H1 (cell line): ENCODE measurements around the gene IL31RA. TPM values are rescaled to one million over a fixed set of nuclear protein-coding genes. Genes with fewer than 3 reads are reported as not detected.

ENCODE experiments used
- CTCF ChIA-PET: fragments of 300-600 bp; sonication (Branson Sonifier 250); formaldehyde crosslinking; loops from one replicate; lab custom pipeline; 2021; ENCODE audit not compliant: partially characterized antibody; lab: Charles Lee
- POLR2A ChIA-PET: fragments of 300-600 bp; sonication (Branson Sonifier 250); formaldehyde crosslinking; loops from one replicate; lab custom pipeline; 2021; ENCODE audit warnings: inconsistent platforms; ENCODE audit not compliant: partially characterized antibody; lab: Charles Lee
- DNase-seq, 2 experiments: peaks; one replicate each; pipeline versions ENCODE4 v3.0.0 to v3.0.0-alpha.2; 2010 to 2022; ENCODE audit warnings: low spot score in 2 of 2, low read depth in 1 of 2, mixed read lengths in 1 of 2
- FAIRE-seq: peaks from 2 replicates; lab custom pipeline; 2011; peaks lifted over from hg19 to GRCh38; lab: Jason Lieb, UNC
- H2AFZ ChIP-seq: 2 replicates; pipeline ENCODE4 v1.8.1; 2012; ENCODE audit warnings: low read length, inconsistent platforms
- H2AK5ac ChIP-seq: 2 replicates; pipeline ENCODE4 v1.6.1; 2013; ENCODE audit warnings: low read depth, low read length
- H2BK120ac ChIP-seq: replicated peaks from 2 replicates; pipeline ENCODE3; 2013; ENCODE audit warnings: low read depth, low read length, inconsistent platforms
- H2BK12ac ChIP-seq: 2 replicates; pipeline ENCODE4 v1.6.1; 2013; ENCODE audit warnings: low read depth, low read length
- H2BK15ac ChIP-seq: 2 replicates; pipeline ENCODE4 v1.6.1; 2013; ENCODE audit warnings: low read length
- H2BK20ac ChIP-seq: 2 replicates; pipeline ENCODE4 v1.6.1; 2013; ENCODE audit warnings: low read length
- H2BK5ac ChIP-seq: 2 replicates; pipeline ENCODE4 v1.6.1; 2013; ENCODE audit warnings: low read depth, low read length
- H3K14ac ChIP-seq: 2 replicates; pipeline ENCODE4 v1.6.1; 2013; ENCODE audit warnings: inconsistent platforms; ENCODE audit not compliant: insufficient read length
- H3K18ac ChIP-seq: 2 replicates; pipeline ENCODE4 v1.6.1; 2013; ENCODE audit warnings: low read length; ENCODE audit errors: extremely low read depth
- H3K23ac ChIP-seq: 2 replicates; pipeline ENCODE4 v1.6.1; 2013; ENCODE audit warnings: inconsistent platforms; ENCODE audit not compliant: insufficient read length
- H3K23me2 ChIP-seq: 2 replicates; pipeline ENCODE4 v1.6.1; 2013; ENCODE audit warnings: low read depth, low read length
- H3K27ac ChIP-seq: 2 replicates; pipeline ENCODE4 v1.6.1; 2011; ENCODE audit warnings: low read depth, low read length, inconsistent platforms
- H3K27me3 ChIP-seq, 4 experiments: replicated peaks in 1 of 4; 1 replicate in 1 of 4; 2 replicates in 3 of 4; pipeline versions ENCODE4 v1.6.1 to v1.8.1; 2011 to 2013; ENCODE audit warnings: low read length in 3 of 4, mild to moderate bottlenecking in 3 of 4, inconsistent platforms in 2 of 4, mixed read lengths in 2 of 4, moderate library complexity in 1 of 4; ENCODE audit not compliant: control insufficient read depth in 3 of 4, insufficient read depth in 3 of 4; ENCODE audit errors: extremely low read depth in 1 of 4
- H3K36me3 ChIP-seq, 4 experiments: 2 replicates each; pipeline versions ENCODE4 v1.6.1 to v1.8.1; 2011 to 2013; ENCODE audit warnings: mild to moderate bottlenecking in 4 of 4, low read length in 3 of 4, moderate library complexity in 2 of 4, control low read depth in 1 of 4, inconsistent platforms in 1 of 4; ENCODE audit not compliant: insufficient read depth in 4 of 4, control insufficient read depth in 2 of 4
- H3K4ac ChIP-seq: replicated peaks from 2 replicates; pipeline ENCODE3; 2013; ENCODE audit warnings: low read length, low read depth, mixed read lengths, inconsistent platforms; ENCODE audit not compliant: insufficient read length
- H3K4me1 ChIP-seq, 4 experiments: replicated peaks in 1 of 4; 1 replicate in 1 of 4; 2 replicates in 3 of 4; pipeline versions ENCODE4 v1.6.1 to v1.8.1; 2011 to 2013; ENCODE audit warnings: low read length in 3 of 4, inconsistent platforms in 2 of 4, mixed read lengths in 1 of 4; ENCODE audit not compliant: insufficient read depth in 4 of 4, control insufficient read depth in 3 of 4
- H3K4me2 ChIP-seq, 2 experiments: 2 replicates each; pipeline versions ENCODE4 v1.6.1 to v1.8.1; 2011 to 2013; ENCODE audit warnings: low read depth in 2 of 2, low read length in 2 of 2, control low read depth in 1 of 2, inconsistent platforms in 1 of 2, mild to moderate bottlenecking in 1 of 2; ENCODE audit not compliant: insufficient read depth in 1 of 2
- H3K4me3 ChIP-seq, 4 experiments: fragments of 200-600, 300-600 bp in 1 of 4; sonication (generic), shearing (Covaris generic), sonication (Bioruptor Twin) in 1 of 4; 2 replicates each; pipeline versions ENCODE4 v1.5.1 to v1.8.1; 2011 to 2016; ENCODE audit warnings: low read length in 4 of 4, low read depth in 3 of 4, control low read depth in 2 of 4, inconsistent platforms in 2 of 4, mild to moderate bottlenecking in 2 of 4, mixed read lengths in 1 of 4, moderate library complexity in 1 of 4; ENCODE audit not compliant: insufficient read depth in 2 of 4; ENCODE audit errors: extremely low read depth in 1 of 4
- H3K56ac ChIP-seq: replicated peaks from 2 replicates; pipeline ENCODE3; 2013; ENCODE audit warnings: low read depth, mild to moderate bottlenecking, mixed read lengths, low read length, inconsistent platforms; ENCODE audit not compliant: insufficient read length
- H3K79me1 ChIP-seq: 2 replicates; pipeline ENCODE4 v1.6.1; 2013; ENCODE audit warnings: low read depth, low read length, control low read depth
- H3K79me2 ChIP-seq, 2 experiments: 2 replicates each; pipeline versions ENCODE4 v1.6.1 to v1.8.1; 2012 to 2013; ENCODE audit warnings: low read length in 2 of 2, mild to moderate bottlenecking in 2 of 2, inconsistent platforms in 1 of 2; ENCODE audit not compliant: insufficient read depth in 2 of 2, control insufficient read depth in 1 of 2
- H3K9ac ChIP-seq, 4 experiments: replicated peaks in 1 of 4; 1 replicate in 1 of 4; 2 replicates in 3 of 4; pipeline versions ENCODE4 v1.6.1 to v1.8.1; 2011 to 2013; ENCODE audit warnings: low read depth in 3 of 4, low read length in 3 of 4, control low read depth in 2 of 4, mild to moderate bottlenecking in 2 of 4, moderate library complexity in 2 of 4, inconsistent platforms in 1 of 4; ENCODE audit errors: extremely low read depth in 1 of 4
- H3K9me3 ChIP-seq, 2 experiments: 2 replicates each; pipeline versions ENCODE4 v1.6.1 to v1.8.1; 2012 to 2013; ENCODE audit warnings: mild to moderate bottlenecking in 2 of 2, moderate library complexity in 2 of 2, control low read depth in 1 of 2, inconsistent platforms in 1 of 2, low read depth in 1 of 2, low read length in 1 of 2, mixed read lengths in 1 of 2; ENCODE audit not compliant: insufficient read depth in 2 of 2
- H4K20me1 ChIP-seq, 2 experiments: replicated peaks in 1 of 2; 2 replicates each; pipeline versions ENCODE3 to v1.8.1; 2011 to 2013; ENCODE audit warnings: inconsistent platforms in 2 of 2, low read length in 2 of 2, mild to moderate bottlenecking in 1 of 2; ENCODE audit not compliant: insufficient read depth in 2 of 2, control insufficient read depth in 1 of 2
- H4K5ac ChIP-seq: 2 replicates; pipeline ENCODE4 v1.6.1; 2013; ENCODE audit warnings: low read length, low read depth, mixed read lengths, inconsistent platforms; ENCODE audit not compliant: insufficient read length
- H4K8ac ChIP-seq: 2 replicates; pipeline ENCODE4 v1.8.0; 2013; ENCODE audit warnings: mild to moderate bottlenecking, moderate library complexity, low read length, inconsistent platforms; ENCODE audit not compliant: insufficient read depth; ENCODE audit errors: extremely low read depth
- H4K91ac ChIP-seq: replicated peaks from 2 replicates; pipeline ENCODE3; 2013; ENCODE audit warnings: low read length, mixed read lengths, inconsistent platforms; ENCODE audit not compliant: insufficient read length
- CHD1 ChIP-seq: IDR thresholded peaks from 2 replicates; pipeline ENCODE4 v1.6.1; 2012; ENCODE audit warnings: low read depth, low read length, improper control_type of control experiment
- CTCF ChIP-seq, 3 experiments: IDR thresholded peaks; 1 replicate in 2 of 3; 2 replicates in 1 of 3; pipeline versions ENCODE4 v1.5.1 to v1.6.1; 2011; ENCODE audit warnings: low read length in 3 of 3, mild to moderate bottlenecking in 3 of 3, inconsistent platforms in 2 of 3, low read depth in 1 of 3, moderate library complexity in 1 of 3; ENCODE audit not compliant: insufficient read depth in 1 of 3; ENCODE audit errors: control extremely low read depth in 1 of 3
- MAX ChIP-seq: IDR thresholded peaks from 2 replicates; pipeline ENCODE4 v1.6.1; 2012; ENCODE audit warnings: inconsistent platforms
- NANOG ChIP-seq: IDR thresholded peaks from 2 replicates; pipeline ENCODE4 v1.6.1; 2011; ENCODE audit warnings: low read length, low read depth, mild to moderate bottlenecking, inconsistent platforms; ENCODE audit not compliant: insufficient read depth, poor library complexity, severe bottlenecking
- RAD21 ChIP-seq, 2 experiments: IDR thresholded peaks in 1 of 2; conservative IDR thresholded peaks in 1 of 2; 2 replicates each; pipeline ENCODE4 v1.6.1; 2011; ENCODE audit warnings: low read depth in 2 of 2, low read length in 2 of 2, improper control_type of control experiment in 1 of 2, inconsistent platforms in 1 of 2, mild to moderate bottlenecking in 1 of 2, moderate library complexity in 1 of 2
- SIN3A ChIP-seq, 2 experiments: IDR thresholded peaks in 1 of 2; conservative IDR thresholded peaks in 1 of 2; 2 replicates each; pipeline ENCODE4 v1.6.1; 2011 to 2012; ENCODE audit warnings: low read length in 2 of 2, improper control_type of control experiment in 1 of 2, low read depth in 1 of 2, mild to moderate bottlenecking in 1 of 2
- WGBS, 2 experiments: shearing (Covaris generic) in 1 of 2; methylation state at CpG; one replicate each; pipeline versions ENCODE4 v1.1.6 to v1.1.7; 2013 to 2015; ENCODE audit warnings: low lambda C conversion rate in 2 of 2, mixed read lengths in 2 of 2, inconsistent platforms in 1 of 2, low coverage in 1 of 2, missing lambda C conversion rate in 1 of 2; ENCODE audit not compliant: insufficient replicate concordance in 2 of 2, insufficient coverage in 1 of 2, insufficient read length in 1 of 2; ENCODE audit errors: extremely low coverage in 1 of 2, missing lambda C conversion rate in 1 of 2; 5-methylcytosine and 5-hydroxymethylcytosine counted together
- polyA plus RNA-seq, 7 experiments: library from polyadenylated mRNA; depleted of rRNA in 3 of 7; stranded (reverse) in 5 of 7; unstranded in 2 of 7; fragments of >200 nt in 5 of 7; fragments of 200-250 nt in 2 of 7; gene quantifications; 1 replicate in 5 of 7; 2 replicates in 1 of 7; 4 replicates in 1 of 7; pipeline versions ENCODE4 v1.2.1 to v1.2.3, GENCODE V29; 2011 to 2013; ENCODE audit warnings: missing spikeins in 2 of 7, mixed read lengths in 2 of 7
- total RNA-seq: library from RNA; stranded (reverse); fragmentation: NEBNext Ultra II Directional; extraction: Animal tissue kit (Norgen Biotek cat#: 25700); gene quantifications from 2 replicates; pipeline ENCODE4 v1.2.1, GENCODE V29; 2021

Gene IL31RA
- total and polyA plus RNA-seq, 2 of the 8 experiments (the other 6 are each of a cell fraction or from before 2014, with no cell fraction given): not detected

DNA sequence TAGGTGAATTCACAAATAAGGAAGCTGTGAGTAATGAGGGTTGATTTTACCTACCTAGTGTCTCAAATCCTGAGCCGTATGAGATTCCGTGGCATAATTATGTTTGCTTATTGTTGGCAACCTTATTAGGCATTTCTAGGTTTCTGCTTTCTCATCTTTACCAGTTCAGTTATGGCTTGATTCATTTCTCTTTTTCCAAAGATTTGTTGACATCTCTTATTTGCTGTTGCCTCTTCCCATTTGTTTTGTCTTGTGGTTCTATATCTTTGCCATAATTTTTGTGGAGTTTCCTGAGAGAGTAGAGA is 470 bp downstream of the IL31RA start:
- TF ChIP-seq RAD21 (IDR thresholded peaks at IDR 0.05 in 1 of 2, conservative IDR thresholded peaks at IDR 0.05 in 1 of 2; ENCODE audit: low read depth in 2 of 2, low read length in 2 of 2) (no peak), CHD1 (no peak), MAX (no peak), NANOG (no peak), CTCF (IDR thresholded peaks at IDR 0.05; ENCODE audit: control extremely low read depth in 1 of 3, insufficient read depth in 1 of 3, low read depth in 1 of 3, low read length in 3 of 3) (no peak), SIN3A (conservative IDR thresholded peaks at IDR 0.05 in 1 of 2, IDR thresholded peaks at IDR 0.05 in 1 of 2; ENCODE audit: low read depth in 1 of 2, low read length in 2 of 2) (no peak)
- Histone ChIP-seq H2BK20ac (no peak overlapping the region), H4K5ac (no peak overlapping the region), H4K20me1 (no peaks in the 10 kb centered on the region), H3K9ac (no peak overlapping the region), H3K18ac (no peak overlapping the region), H2BK5ac (no peak overlapping the region), H3K79me2 (no peaks in the 10 kb centered on the region), H2BK120ac (no peak overlapping the region), H3K23ac (no peak overlapping the region), H3K14ac (no peak overlapping the region), H2AK5ac (no peak overlapping the region), H3K4ac (no peak overlapping the region), H2AFZ (no peak overlapping the region), H3K4me1 (no peaks in the 10 kb centered on the region), H3K27ac (no peak overlapping the region), H2BK15ac (no peak overlapping the region), H3K9me3 (no peaks in the 10 kb centered on the region), H3K27me3 (no peaks in the 10 kb centered on the region), H2BK12ac (no peak overlapping the region), H4K8ac (no peak overlapping the region), H4K91ac (no peak overlapping the region), H3K23me2 (no peaks in the 10 kb centered on the region), H3K56ac (no peak overlapping the region), H3K4me2 (no peak overlapping the region), H3K4me3 (no peak overlapping the region), H3K79me1 (no peaks in the 10 kb centered on the region), H3K36me3 (no peaks in the 10 kb centered on the region)
- POLR2A ChIA-PET: no interaction called here
- no peak for DNase-seq
- FAIRE-seq: no peak
- CTCF ChIA-PET: interaction anchor here (0.9 kb wide), 1 partner anchor 14 kb away, joined by 3 read pairs; no protein-coding TSS in a partner anchor
- 89% methylated on average over 2 of the region's 2 CpGs; no CpG with 5 or more reads in 1 of the 2 experiments for WGBS, 2 experiments
